HG03066 (cell line): ENCODE measurements around the gene EIF3CL.
"Not testable (repeated sequence)": the region's sequence is repeated elsewhere in the genome, so short reads cannot be mapped to it uniquely, and the experiment has no call there.

ENCODE experiments used
- ATAC-seq: cut with Tn5 transposase; IDR thresholded peaks from one replicate; pipeline ENCODE4 v1.9.1; 2021; ENCODE audit warnings: low read depth; ENCODE audit not compliant: unreplicated experiment

Gene EIF3CL, protein sequence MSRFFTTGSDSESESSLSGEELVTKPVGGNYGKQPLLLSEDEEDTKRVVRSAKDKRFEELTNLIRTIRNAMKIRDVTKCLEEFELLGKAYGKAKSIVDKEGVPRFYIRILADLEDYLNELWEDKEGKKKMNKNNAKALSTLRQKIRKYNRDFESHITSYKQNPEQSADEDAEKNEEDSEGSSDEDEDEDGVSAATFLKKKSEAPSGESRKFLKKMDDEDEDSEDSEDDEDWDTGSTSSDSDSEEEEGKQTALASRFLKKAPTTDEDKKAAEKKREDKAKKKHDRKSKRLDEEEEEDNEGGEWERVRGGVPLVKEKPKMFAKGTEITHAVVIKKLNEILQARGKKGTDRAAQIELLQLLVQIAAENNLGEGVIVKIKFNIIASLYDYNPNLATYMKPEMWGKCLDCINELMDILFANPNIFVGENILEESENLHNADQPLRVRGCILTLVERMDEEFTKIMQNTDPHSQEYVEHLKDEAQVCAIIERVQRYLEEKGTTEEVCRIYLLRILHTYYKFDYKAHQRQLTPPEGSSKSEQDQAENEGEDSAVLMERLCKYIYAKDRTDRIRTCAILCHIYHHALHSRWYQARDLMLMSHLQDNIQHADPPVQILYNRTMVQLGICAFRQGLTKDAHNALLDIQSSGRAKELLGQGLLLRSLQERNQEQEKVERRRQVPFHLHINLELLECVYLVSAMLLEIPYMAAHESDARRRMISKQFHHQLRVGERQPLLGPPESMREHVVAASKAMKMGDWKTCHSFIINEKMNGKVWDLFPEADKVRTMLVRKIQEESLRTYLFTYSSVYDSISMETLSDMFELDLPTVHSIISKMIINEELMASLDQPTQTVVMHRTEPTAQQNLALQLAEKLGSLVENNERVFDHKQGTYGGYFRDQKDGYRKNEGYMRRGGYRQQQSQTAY

DNA sequence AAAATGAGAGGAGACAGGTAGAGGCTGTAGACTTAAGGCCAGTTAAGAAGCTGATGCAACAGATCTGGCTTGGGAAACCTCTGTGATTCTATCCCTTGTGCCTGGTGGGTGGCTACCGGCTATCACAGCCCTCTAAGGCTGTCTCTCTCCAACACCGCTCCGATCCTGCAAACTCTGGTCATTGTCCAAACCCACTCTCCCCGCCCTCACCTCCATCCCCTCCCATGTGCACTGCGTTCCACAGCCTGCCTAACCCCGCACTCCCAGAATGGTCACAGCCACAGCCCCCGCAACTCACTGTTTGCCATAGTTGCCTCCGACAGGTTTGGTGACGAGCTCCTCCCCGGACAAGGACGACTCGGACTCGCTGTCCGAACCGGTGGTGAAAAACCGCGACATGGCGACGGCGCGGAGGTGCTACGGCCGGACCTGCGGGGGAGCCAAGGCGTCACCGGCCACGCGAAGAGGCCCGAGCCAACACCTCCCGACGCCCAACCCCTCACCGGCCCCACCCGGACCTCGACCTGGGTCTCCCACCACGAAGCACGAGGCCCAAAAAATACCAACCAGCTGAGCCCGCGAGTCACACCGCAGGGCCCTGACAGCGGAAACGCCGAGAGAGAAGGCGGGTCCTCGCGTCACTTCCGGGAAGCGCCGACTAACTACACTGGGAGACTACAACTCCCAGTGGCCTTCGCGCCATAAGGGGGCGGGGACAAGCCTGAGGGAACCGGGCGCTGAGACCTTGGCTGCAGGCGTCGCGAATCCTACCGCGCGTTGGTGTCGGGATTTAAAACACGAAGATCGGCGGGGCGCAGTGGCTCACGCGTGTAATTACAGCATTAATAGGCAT is at the start of gene EIF3CL:
EIF3CL (minus strand) TSS at position 622 of the 853 bp plus-strand sequence; CDS start at position 399, 223 bp downstream.
- ATAC-seq: peak; percentile 97

DNA sequence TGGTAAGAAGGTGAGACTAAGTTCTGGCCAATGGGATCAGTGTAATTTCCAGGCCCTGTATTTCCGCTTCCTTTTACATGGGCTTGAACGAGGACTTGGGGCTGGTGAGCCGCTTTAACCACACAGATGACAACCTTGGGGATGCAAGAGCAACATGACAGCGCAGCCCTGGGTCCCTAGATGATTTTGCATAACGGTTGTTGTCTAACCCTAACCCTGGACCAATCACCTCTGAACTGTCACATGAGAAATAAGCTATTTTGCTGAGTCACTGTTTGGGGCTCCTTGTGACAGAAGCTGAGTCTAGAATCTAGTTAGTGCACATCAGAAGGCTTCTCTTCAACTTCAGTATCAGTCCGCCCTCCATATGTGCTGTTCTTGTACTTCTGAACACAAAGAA is 43.4 kb upstream of the EIF3CL start:
- ATAC-seq: not testable (repeated sequence)

DNA sequence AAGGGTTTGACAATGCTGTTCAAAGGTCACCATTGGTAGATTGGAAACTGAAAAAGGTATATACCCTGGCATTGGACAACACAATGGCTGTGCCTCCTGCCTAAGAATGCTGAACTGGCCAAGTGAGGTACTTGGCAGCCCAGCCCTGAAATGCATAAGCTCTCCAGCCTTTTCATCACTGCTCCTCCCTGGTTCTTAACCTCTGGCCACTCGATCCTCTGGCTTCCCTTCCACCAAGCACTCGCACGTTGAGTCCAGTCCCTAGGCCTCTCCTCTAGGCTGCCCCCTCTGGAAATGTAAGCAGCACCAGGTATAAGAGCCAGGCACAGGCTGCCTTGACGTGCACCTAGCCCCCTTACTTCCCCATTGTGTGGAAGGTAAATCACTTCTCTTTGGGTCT is 42.7 kb upstream of the EIF3CL start:
- ATAC-seq: not testable (repeated sequence)

DNA sequence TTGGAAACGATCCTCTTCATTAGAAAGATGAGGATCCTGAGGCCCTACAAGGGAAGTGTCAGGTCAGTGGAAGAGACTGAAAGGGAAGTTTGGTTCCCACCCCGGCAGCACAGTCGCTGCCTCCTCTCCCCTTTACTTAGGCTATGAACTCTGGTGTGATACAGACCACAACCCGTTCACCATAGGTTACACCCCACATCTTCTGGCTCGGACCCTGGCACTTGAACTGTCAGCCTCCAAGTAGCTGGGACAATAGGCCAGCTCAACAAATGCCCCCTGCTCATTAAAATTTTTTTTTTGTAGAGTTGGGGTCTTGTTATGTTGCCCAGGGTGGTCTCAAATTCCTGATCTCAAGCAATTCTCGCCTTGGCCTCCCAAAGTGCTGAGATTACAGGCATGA is 40.3 kb upstream of the EIF3CL start:
- ATAC-seq: not testable (repeated sequence)

DNA sequence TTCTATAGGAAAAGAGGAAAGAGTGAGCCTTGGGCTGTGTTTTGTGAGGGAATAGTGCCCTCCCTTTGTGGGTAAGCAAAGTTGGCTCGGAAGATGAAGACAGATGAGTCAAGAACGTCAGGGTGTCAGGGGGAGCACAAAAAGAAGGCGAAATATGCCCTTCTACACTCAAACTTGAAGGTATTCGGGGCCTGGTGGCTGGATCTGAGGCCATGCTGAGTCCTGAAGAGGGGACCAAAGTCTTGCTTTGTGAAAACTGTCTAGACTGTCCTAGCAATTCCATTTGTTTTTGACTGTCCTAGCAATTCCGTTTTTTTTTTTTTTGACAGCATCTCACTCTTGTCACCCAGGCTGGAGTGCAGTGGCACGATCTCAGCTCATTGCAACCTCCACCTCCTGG is 35.3 kb upstream of the EIF3CL start:
- not testable (repeated sequence) for ATAC-seq

DNA sequence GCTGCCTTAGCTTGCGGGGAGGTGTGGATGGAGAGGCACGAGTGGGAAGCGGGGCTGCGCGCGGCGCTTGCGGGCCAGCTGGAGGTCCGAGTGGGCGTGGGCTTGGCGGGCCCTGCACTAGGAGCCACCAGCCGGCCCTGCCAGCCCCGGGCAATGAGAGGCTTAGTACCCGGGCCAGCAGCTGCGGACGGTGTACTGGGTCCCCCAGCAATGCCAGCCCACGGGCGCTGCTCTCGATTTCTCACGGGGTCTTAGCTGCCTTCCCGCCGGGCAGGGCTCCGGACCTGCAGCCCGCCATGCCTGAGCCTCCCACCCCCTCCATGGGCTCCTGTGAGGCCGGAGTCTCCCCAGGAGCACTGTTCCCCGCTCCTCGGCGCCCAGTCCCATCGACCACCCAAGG is 31.7 kb upstream of the EIF3CL start:
- ATAC-seq: not testable (repeated sequence)

DNA sequence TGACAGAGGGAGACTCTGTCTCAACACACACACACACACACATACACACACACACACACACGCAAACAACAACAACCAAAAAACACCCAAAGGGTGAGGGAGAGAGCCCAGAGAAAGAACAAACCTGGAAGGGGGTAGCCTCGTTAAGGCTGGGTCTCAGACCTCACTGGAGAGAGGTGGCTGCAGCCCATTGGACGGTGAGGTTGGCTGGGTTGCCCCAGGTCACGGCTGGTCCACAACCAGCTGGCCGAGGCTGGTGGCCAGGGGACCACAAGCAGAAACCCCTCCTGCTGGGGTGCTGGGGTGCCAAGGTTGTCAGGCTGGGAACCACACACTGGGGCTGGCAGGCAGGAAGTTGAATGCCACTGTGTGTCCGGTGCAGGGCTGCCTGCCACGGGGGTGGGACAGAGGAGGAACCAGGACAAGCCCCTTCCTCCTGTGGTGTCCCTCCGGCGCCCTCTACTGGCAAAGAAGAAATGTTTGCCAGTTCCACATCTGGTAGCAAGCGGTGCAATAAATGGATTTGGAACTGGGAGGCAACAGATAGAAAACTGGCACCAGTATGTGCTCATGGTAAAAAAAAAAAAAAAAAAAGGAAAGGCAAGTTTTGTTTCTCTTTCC is 22.5 kb upstream of the EIF3CL start:
- ATAC-seq: not testable (repeated sequence)

DNA sequence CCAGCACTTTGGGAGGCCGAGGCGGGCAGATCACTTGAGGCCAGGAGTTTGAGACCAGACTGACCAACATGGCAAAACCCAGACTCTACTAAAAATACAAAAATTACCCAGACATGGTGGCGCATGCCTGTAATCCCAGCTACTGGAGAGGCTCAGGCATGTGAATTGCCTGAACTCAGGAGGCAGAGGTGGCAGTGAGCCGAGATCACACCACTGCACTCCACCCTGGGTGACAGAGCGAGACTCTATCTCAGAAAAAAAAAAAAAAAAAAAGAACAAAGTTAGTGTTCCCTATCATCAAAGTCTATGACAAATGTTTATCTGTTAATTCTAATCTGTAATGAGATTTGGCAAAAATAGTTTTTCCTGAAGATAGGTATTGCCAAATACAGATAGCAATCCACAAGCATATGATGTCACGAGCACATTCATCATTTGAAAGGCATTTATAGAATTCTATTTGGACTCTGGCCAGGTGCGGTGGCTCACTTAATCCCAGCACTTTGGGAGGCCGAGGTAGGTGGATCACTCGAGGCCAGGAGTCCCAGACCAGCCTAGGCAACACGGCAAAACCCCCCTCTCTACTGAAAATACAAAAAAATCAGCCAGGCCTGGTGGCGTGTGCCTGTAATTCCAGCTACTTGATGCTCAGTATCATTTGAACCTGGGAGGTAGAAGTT is 17.6 kb upstream of the EIF3CL start:
- ATAC-seq: not testable (repeated sequence)

DNA sequence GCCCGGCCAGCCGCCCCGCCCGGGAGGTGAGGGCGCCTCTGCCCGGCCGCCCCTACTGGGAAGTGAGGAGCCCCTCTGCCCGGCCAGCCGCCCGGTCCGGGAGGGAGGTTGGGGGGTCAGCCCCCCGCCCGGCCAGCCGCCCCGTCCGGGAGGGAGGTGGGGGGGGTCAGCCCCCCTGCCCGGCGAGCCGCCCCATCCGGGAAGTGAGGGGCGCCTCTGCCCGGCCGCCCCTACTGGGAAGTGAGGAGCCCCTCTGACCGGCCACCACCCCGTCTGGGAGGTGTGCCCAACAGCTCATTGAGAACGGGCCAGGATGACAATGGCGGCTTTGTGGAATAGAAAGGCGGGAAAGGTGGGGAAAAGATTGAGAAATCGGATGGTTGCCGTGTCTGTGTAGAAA is 13.4 kb upstream of the EIF3CL start:
- not testable (repeated sequence) for ATAC-seq

DNA sequence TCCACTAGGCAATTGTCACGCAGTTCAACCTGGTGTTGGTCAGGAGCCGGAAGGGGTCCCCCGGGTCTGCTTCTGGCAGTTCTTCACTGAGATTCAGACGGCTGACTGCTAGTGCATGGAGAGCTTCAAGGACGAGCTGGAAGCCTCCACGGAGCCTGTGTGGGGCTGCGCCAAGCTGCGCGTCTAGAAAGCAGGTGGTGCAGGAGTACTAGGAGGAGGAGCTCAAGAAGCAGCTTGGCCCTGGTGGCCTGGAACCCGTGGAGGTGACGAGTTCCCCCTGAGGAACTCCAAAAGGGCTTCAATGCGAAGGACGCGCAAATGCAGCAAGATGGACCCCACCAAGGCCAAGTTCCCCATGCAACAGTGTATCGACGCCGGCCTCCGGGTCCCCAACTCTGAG is 10.9 kb upstream of the EIF3CL start:
- not testable (repeated sequence) for ATAC-seq

DNA sequence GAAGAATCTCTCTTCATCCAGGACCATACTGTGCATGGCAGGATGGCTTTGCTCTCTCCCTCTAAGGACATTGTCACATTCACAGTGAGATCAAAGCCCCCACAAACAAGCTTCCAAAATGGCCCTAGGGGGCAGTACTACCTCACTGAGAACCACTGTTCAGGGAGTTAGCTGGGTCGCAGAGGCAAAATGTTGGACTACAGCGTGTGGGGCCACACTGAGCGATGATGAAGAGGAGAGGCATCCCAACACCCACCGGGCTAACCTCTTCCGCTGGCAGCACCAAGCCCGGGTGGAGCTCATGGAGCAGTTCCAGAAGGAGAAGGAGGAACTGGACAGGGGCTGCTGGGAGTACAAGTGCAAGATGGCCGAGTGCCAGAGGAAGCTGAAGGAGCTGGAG is 9.9 kb upstream of the EIF3CL start:
- not testable (repeated sequence) for ATAC-seq

DNA sequence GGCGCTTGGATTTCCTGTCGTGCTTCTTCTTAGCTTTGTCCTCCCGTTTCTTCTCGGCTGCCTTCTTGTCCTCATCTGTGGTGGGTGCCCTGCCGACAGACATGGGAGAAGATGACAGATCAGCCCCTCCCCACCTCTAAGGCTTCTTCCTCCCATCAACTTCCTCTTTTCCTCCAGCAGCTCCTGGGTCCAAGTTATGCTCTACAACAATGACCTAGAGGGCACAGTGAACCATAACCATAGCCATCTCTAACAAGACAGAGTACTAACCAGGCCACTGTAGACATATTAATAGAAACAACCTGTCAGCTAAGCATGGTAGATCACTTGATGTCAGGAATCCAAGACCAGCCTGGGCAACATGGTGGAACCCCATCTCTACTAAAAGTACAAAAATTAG is 11.6 kb downstream of the EIF3CL start:
- ATAC-seq: not testable (repeated sequence)

DNA sequence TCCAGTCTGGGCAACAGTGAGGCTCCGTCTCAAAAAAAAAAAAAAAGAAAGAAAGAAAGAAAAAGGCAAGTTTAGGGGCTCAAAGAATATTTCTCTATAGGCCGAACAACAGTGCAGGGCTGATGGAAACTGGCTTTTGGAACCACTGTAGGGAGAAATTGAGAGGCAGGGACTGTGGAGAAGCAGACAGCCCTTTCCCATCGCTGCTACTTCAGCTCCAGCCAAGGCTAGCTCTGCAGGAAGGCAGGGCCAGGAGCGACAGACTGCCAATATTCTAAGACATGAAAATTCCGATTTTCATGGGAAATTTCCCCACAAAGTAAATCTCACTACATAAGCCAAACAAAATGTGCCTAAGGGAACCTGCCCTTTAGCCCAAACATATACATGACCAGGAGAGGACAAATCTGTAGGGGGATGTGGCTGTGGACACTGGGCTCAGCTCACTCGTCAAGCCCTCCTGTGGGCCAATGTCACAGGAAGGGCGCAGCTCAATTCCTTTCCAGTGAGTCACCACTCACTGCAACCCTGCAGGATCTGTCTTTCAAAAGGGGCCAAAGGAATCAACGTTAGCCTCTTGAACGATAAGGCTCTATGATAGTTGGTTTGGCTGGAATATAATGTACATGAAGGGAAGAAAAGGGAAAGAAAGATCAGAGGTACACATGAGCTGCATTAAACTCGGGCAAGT is 21.3 kb downstream of the EIF3CL start:
- ATAC-seq: not testable (repeated sequence)

DNA sequence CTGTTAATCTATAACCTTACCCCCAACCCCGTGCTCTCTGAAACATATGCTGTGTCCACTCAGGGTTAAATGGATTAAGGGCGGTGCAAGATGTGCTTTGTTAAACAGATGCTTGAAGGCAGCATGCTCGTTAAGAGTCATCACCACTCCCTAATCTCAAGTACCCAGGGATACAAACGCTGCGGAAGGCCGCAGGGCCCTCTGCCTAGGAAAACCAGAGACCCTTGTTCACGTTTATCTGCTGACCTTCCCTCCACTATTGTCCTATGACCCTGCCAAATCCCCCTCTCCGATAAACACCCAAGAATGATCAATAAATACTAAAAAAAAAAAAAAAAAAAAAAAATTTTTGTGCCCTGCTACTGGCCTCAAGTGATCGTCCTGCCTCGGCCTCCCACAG is 25.8 kb downstream of the EIF3CL start:
- ATAC-seq: not testable (repeated sequence)

DNA sequence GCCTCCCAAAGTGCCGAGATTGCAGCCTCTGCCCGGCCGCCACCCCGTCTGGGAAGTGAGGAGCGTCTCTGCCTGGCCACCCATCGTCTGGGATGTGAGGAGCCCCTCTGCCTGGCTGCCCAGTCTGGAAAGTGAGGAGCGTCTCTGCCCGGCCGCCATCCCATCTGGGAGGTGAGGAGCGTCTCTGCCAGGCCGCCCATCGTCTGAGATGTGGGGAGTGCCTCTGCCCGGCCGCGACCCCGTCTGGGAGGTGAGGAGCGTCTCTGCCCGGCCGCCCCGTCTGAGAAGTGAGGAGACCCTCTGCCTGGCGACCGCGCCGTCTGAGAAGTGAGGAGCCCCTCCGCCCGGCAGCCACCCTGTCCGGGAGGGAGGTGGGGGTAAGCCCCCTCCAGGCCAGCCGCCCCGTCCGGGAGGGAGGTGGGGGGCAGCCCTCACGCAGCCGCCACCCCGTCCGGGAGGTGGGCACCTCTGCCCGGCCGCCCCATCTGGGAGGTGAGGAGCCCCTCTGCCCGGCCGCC is 26.5 kb downstream of the EIF3CL start:
- ATAC-seq: not testable (repeated sequence)

DNA sequence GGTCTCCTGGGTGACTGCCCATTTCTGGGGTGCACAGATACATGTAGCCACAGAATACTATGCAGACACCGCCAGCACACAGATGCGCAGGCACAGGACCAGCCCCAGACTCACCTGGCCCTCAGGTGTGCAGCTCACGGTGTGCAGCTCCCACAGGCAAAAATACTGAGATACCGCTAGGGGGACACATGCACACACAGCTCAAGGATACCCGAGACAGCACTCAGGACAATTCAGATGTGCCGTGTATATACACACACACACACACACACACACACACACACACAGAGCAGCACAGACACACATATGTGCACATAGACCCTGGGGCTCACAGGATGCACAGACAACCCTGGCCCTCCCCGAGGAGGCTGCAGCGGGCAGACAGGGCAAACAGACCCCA is 28.5 kb downstream of the EIF3CL start:
- ATAC-seq: not testable (repeated sequence)

DNA sequence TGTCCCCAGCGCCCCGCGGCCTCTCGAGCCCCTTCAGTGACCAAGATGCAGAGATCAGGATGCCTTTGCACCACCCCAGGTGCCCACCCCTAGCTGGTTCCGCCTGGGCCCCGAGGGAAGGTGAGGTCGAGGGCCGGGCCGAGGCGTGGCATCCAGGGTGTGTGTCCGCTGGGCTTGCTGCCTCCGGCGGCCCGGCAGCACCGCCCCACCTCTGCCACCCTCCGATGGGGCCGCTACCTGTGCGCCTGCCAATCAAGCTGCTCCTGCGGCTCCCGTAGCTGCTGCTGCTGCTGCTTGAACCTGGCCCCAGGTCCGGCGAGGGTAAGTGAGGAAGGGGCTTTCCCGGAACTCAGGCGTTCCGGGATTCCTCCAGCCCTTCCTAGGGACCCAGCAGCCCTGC is 29.4 kb downstream of the EIF3CL start:
- ATAC-seq: not testable (repeated sequence)

DNA sequence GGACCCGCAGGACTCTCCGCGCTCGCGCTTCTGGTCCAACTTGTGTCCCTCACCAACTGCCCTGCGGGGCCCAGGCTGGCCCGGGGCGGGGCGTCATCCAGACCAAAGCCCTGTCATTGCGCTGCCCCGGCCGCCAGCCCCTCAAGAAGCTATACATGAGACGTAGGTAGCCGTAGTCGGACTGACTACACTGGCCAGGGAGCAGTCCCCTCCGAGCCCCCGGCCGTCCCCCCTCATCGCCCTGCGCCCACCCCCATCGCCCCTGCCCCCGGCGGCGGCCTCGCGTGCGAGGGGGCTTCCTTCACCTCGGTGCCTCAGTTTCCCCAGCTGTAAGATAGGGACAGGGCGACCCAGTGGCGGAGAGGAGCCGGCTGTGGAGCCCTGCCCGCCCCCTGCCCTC is 35.7 kb downstream of the EIF3CL start:
- not testable (repeated sequence) for ATAC-seq
